HT-29 (cell line): ENCODE results near the gene FAM3B. TPM values are rescaled to one million over a fixed set of nuclear protein-coding genes. Genes with fewer than 3 reads are reported as not detected.
"Not testable (repeated sequence)": the region's sequence is repeated elsewhere in the genome, so short reads cannot be mapped to it uniquely, and the experiment has no call there.

Experiments
- DNase-seq: peaks from one replicate; pipeline ENCODE4 v3.0.0-alpha.2; 2015; ENCODE audit warnings: low spot score
- total RNA-seq: library from RNA; depleted of rRNA; stranded (reverse); fragments of >200 nt; shearing (Covaris generic); gene quantifications from 2 replicates; pipeline ENCODE4 v1.2.3, GENCODE V29; 2014; rRNA removed

Gene FAM3B
- total RNA-seq, result not detected in 2 replicates

- DNase-seq, result no peak
Observed at GRCh38 chr21:41316200-41317062, at the start of gene FAM3B. Gene FAM3B (plus strand): TSS chr21:41316801. CDS start chr21:41316880, 79 bp downstream.

- no peak for DNase-seq
Observed at GRCh38 chr21:41267346-41267745, 49.3 kb upstream of the FAM3B start.

GRCh38 chr21:41269535-41269934 is 47.1 kb upstream of the FAM3B start:
- DNase-seq, result no peak

- no peak for DNase-seq
Observed at GRCh38 chr21:41277196-41277595, 39.4 kb upstream of the FAM3B start.

- no peak for DNase-seq
Observed at GRCh38 chr21:41277846-41278245, 38.8 kb upstream of the FAM3B start.

GRCh38 chr21:41280115-41280919 is 36.3 kb upstream of the FAM3B start:
- no peak for DNase-seq

GRCh38 chr21:41282412-41282811 is 34.2 kb upstream of the FAM3B start:
- no peak for DNase-seq

- peak; percentile 76 for DNase-seq
Observed at GRCh38 chr21:41283211-41283818, 33.3 kb upstream of the FAM3B start.

GRCh38 chr21:41289431-41289830 is 27.2 kb upstream of the FAM3B start:
- DNase-seq, result peak; percentile 12

GRCh38 chr21:41290106-41290799 is 26.3 kb upstream of the FAM3B start:
- DNase-seq, result no peak

- DNase-seq, result no peak
Observed at GRCh38 chr21:41294548-41295231, 21.9 kb upstream of the FAM3B start.

- no peak for DNase-seq
Observed at GRCh38 chr21:41295721-41296254, 20.8 kb upstream of the FAM3B start.

GRCh38 chr21:41302976-41303375 is 13.6 kb upstream of the FAM3B start:
- no peak for DNase-seq

GRCh38 chr21:41304068-41304720 is 12.4 kb upstream of the FAM3B start:
- DNase-seq, result no peak

- DNase-seq, result no peak
Observed at GRCh38 chr21:41307219-41307618, 9.4 kb upstream of the FAM3B start.

GRCh38 chr21:41313285-41314164 is 3.1 kb upstream of the FAM3B start:
- not testable (repeated sequence) for DNase-seq

- DNase-seq, result no peak
Observed at GRCh38 chr21:41315726-41316125, 875 bp upstream of the FAM3B start.

- DNase-seq, result no peak
Observed at GRCh38 chr21:41317063-41317392, 427 bp downstream of the FAM3B start.

- DNase-seq, result no peak
Observed at GRCh38 chr21:41317458-41317857, 857 bp downstream of the FAM3B start.
